Ishikawa (cell line): ENCODE data around the gene MLKL.

Source experiments
- CEBPB ChIP-seq: IDR thresholded peaks from 2 replicates; pipeline ENCODE4 v1.6.1; 2012
- CREB1 ChIP-seq: IDR thresholded peaks from 2 replicates; pipeline ENCODE4 v1.6.1; 2012; ENCODE audit warnings: low read depth
- EGR1 ChIP-seq: IDR thresholded peaks from 2 replicates; pipeline ENCODE4 v1.6.1; 2012
- EP300 ChIP-seq: IDR thresholded peaks from 2 replicates; pipeline ENCODE4 v1.6.1; 2012; ENCODE audit warnings: borderline replicate concordance
- FOXM1 ChIP-seq: IDR thresholded peaks from 2 replicates; pipeline ENCODE4 v1.6.1; 2012; ENCODE audit warnings: low read depth, borderline replicate concordance
- NFIC ChIP-seq: IDR thresholded peaks from 2 replicates; pipeline ENCODE4 v1.6.1; 2012
- RAD21 ChIP-seq: IDR thresholded peaks from 2 replicates; pipeline ENCODE4 v1.6.1; 2012; ENCODE audit warnings: low read depth
- TAF1 ChIP-seq: IDR thresholded peaks from 2 replicates; pipeline ENCODE4 v1.6.1; 2012; ENCODE audit warnings: low read depth, mild to moderate bottlenecking
- TCF12 ChIP-seq: IDR thresholded peaks from 2 replicates; pipeline ENCODE4 v1.6.1; 2012; ENCODE audit warnings: low read depth
- TEAD4 ChIP-seq: IDR thresholded peaks from 2 replicates; pipeline ENCODE4 v1.6.1; 2012
- YY1 ChIP-seq: IDR thresholded peaks from 2 replicates; pipeline ENCODE4 v1.6.1; 2012; ENCODE audit warnings: low read depth
- ZBTB7A ChIP-seq: IDR thresholded peaks from 2 replicates; pipeline ENCODE4 v1.6.1; 2012; ENCODE audit warnings: low read depth
- TF ChIP-seq, protein P1 (sequence below): IDR thresholded peaks from 2 replicates; pipeline ENCODE4 v1.6.1; 2012
- TF ChIP-seq, protein P2 (sequence below): IDR thresholded peaks from 2 replicates; pipeline ENCODE4 v1.6.1; 2012
- TF ChIP-seq, protein P3 (sequence below): IDR thresholded peaks from 2 replicates; pipeline ENCODE4 v1.6.1; 2012; ENCODE audit warnings: low read depth, mild to moderate bottlenecking

The MLKL gene

DNA sequence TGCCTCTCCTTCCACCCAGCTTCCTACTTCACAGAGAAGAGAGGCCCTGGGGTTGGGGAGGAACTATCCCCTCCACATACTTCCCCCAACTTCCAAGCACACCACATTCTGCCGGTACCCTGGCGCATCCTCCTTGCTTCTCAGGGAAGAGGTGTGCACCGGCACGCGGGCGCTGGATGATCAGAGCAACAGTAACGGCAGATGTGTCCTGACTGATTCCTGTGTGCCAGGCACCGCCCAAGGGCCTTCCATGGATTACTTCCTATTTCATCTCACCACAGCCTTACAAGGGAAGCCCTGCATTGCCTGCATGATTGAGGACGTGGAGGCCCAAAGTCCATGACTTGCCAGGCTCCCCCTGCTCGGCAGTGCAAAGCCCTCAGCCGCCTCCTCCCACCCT, 21.1 kb upstream of the MLKL start:
- TF ChIP-seq, protein P1, sequence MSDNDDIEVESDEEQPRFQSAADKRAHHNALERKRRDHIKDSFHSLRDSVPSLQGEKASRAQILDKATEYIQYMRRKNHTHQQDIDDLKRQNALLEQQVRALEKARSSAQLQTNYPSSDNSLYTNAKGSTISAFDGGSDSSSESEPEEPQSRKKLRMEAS: no peak
- TF ChIP-seq EGR1 (no peak), ZBTB7A (no peak), YY1 (no peak), TAF1 (no peak)

DNA sequence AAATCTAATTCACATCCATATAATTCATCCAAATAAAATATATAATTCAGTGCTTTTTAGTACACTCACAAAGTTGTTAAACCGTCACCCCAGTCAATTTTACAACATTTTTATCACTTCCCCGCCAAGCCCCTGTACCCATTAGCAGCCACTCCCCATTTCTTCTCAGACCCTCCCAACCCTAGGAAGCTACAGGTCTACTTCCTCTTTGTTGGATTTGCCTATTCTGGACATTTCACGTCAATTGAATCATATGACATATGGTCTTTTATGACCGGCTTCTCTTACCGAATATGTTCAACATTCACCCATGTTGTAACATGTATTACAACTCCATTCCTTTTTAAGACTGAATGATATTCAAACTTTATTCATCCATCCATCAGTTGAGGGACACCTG, 19.9 kb upstream of the MLKL start:
- TF ChIP-seq YY1: no peak
- TF ChIP-seq, protein P2, sequence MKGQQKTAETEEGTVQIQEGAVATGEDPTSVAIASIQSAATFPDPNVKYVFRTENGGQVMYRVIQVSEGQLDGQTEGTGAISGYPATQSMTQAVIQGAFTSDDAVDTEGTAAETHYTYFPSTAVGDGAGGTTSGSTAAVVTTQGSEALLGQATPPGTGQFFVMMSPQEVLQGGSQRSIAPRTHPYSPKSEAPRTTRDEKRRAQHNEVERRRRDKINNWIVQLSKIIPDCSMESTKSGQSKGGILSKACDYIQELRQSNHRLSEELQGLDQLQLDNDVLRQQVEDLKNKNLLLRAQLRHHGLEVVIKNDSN: no peak
- TF ChIP-seq FOXM1: no peak
- TF ChIP-seq NFIC: no peak
- TF ChIP-seq, protein P3, sequence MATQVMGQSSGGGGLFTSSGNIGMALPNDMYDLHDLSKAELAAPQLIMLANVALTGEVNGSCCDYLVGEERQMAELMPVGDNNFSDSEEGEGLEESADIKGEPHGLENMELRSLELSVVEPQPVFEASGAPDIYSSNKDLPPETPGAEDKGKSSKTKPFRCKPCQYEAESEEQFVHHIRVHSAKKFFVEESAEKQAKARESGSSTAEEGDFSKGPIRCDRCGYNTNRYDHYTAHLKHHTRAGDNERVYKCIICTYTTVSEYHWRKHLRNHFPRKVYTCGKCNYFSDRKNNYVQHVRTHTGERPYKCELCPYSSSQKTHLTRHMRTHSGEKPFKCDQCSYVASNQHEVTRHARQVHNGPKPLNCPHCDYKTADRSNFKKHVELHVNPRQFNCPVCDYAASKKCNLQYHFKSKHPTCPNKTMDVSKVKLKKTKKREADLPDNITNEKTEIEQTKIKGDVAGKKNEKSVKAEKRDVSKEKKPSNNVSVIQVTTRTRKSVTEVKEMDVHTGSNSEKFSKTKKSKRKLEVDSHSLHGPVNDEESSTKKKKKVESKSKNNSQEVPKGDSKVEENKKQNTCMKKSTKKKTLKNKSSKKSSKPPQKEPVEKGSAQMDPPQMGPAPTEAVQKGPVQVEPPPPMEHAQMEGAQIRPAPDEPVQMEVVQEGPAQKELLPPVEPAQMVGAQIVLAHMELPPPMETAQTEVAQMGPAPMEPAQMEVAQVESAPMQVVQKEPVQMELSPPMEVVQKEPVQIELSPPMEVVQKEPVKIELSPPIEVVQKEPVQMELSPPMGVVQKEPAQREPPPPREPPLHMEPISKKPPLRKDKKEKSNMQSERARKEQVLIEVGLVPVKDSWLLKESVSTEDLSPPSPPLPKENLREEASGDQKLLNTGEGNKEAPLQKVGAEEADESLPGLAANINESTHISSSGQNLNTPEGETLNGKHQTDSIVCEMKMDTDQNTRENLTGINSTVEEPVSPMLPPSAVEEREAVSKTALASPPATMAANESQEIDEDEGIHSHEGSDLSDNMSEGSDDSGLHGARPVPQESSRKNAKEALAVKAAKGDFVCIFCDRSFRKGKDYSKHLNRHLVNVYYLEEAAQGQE: no peak
- no peak for TF ChIP-seq EGR1
- TF ChIP-seq ZBTB7A: no peak
- TF ChIP-seq TAF1: no peak
- no peak for TF ChIP-seq CEBPB
- TF ChIP-seq RAD21: no peak
- no peak for TF ChIP-seq TEAD4
- no peak for TF ChIP-seq CREB1

DNA sequence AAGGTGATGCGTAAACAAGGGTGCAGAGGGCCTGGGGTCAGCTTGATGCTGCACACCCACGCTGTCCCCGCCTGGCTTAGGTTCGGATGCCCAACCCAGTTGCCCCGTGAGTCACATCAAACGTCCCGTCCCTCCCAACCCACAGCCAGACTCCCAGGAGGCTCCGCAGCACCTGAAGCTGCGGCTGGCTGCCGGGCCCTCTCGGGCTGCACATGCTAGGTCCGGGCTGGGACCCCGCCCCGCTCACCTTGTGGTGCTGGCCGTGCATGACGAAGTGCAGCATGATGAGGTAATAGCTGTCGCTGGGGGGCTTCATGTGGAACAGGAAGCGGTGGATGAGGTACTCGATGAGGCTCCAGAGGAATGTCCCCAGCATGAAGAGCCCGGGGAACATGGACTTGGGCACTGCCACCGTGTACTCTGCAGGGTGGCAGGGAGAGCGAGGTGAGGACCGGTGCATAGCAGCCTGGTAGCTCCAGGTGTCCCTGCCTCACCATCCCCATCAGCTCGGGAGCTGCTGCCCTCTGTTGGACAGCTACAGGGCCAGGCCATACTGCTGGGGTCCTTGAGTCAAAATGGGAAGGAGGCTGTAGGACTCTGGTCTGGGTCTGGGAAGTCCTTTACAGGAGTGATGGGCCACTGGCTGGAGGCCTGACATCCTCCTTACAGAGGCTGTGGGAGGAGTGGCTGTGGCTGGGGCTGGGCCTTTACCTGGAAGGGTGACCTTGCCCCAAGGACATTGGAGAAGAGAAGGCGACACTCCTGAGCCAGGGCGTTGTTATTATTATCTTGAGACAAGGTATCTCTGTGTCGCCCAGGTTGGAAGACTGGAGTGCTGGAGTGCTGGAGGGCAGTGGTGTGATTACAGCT, 18.3 kb upstream of the MLKL start:
- TF ChIP-seq RAD21 (no peak), NFIC (no peak), CEBPB (no peak), EP300 (no peak), TEAD4 (no peak), TCF12 (no peak), FOXM1 (no peak), TAF1 (no peak), EGR1 (no peak), CREB1 (no peak), YY1 (no peak), ZBTB7A (no peak)
- TF ChIP-seq, protein P3: no peak
- TF ChIP-seq, protein P2: no peak
- TF ChIP-seq, protein P1: no peak

DNA sequence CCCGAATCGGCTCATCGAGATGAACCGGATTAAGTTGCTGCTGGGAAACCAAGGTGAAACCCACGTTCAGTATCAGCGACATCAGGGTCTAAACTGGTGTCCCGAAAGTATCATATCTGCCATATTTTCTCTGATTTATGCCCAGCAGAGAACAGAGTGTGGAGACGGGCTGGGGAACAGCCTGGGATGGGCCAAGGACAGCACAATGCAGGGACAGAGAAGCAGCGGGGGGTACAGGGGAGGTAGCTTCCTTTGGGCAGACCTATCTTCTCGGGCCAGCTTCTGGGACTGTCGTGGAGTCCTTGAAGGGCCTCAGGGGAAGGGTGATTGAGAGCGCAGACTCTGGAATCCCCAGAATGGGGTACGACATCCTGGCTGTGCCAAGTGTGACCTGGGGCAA, 17.5 kb upstream of the MLKL start:
- no peak for TF ChIP-seq RAD21
- TF ChIP-seq NFIC: no peak
- TF ChIP-seq, protein P1: no peak
- no peak for TF ChIP-seq TCF12
- no peak for TF ChIP-seq YY1
- no peak for TF ChIP-seq EP300
- no peak for TF ChIP-seq EGR1
- TF ChIP-seq CREB1: no peak
- TF ChIP-seq TAF1: no peak
- TF ChIP-seq FOXM1: no peak
- TF ChIP-seq, protein P3: no peak
- TF ChIP-seq, protein P2: no peak
- TF ChIP-seq ZBTB7A: no peak
- TF ChIP-seq TEAD4: no peak
- TF ChIP-seq CEBPB: no peak
